Neural crest cell (in vitro differentiated cells): ENCODE data around the gene B3GALNT2. TPM values are rescaled to one million over a fixed set of nuclear protein-coding genes. Genes with fewer than 3 reads are reported as not detected.
"Not testable (repeated sequence)": the region's sequence is repeated elsewhere in the genome, so short reads cannot be mapped to it uniquely, and the experiment has no call there.

Experiments used
- DNase-seq: peaks from one replicate; pipeline ENCODE4 v3.0.0; 2021; ENCODE audit warnings: low read depth, mixed read lengths, low spot score
- H3K27ac Mint-ChIP-seq: one replicate; pipeline ENCODE4 v1.8.0; 2021; ENCODE audit warnings: mild to moderate bottlenecking, mixed read lengths; ENCODE audit not compliant: unreplicated experiment
- H3K27me3 Mint-ChIP-seq: 2 replicates; pipeline ENCODE4 v1.8.0; 2021; ENCODE audit warnings: low read depth, mild to moderate bottlenecking, mixed read lengths
- H3K36me3 Mint-ChIP-seq: 2 replicates; pipeline ENCODE4 v1.8.0; 2021; ENCODE audit warnings: low read depth, mild to moderate bottlenecking, mixed read lengths
- H3K4me1 Mint-ChIP-seq: 2 replicates; pipeline ENCODE4 v1.8.0; 2021; ENCODE audit warnings: mixed read lengths
- H3K4me3 Mint-ChIP-seq: one replicate; pipeline ENCODE4 v1.8.0; 2021; ENCODE audit warnings: mild to moderate bottlenecking, mixed read lengths
- H3K9me3 Mint-ChIP-seq: 2 replicates; pipeline ENCODE4 v1.8.0; 2021; ENCODE audit warnings: mixed read lengths
- CTCF ChIP-seq: fragments of 200-600 bp; sonication (generic); conservative IDR thresholded peaks from 2 replicates; pipeline ENCODE4 v1.5.0; 2021; ENCODE audit warnings: antibody characterized with exemption, mild to moderate bottlenecking
- total RNA-seq: library from RNA; stranded (reverse); gene quantifications from 2 replicates; pipeline ENCODE4 v1.2.1, GENCODE V29; 2021

B3GALNT2 gene
- total RNA-seq, 1 donor from 2014 or later, result 29.5 TPM

GRCh38 chr1:235483090-235483489 is 21.2 kb downstream of the B3GALNT2 start:
- H3K27ac Mint-ChIP-seq, result no peak overlapping the region
- no peaks in the 10 kb centered on the region for H3K4me1 Mint-ChIP-seq
- peaks cover 13% of the 10 kb centered on the region for H3K9me3 Mint-ChIP-seq
- TF ChIP-seq CTCF, result no peak
- no peak overlapping the region for H3K4me3 Mint-ChIP-seq
- H3K36me3 Mint-ChIP-seq, result peaks cover 43% of the 10 kb centered on the region
- no peak for DNase-seq
- no peaks in the 10 kb centered on the region for H3K27me3 Mint-ChIP-seq

- no peaks in the 10 kb centered on the region for H3K27me3 Mint-ChIP-seq
- DNase-seq, result no peak
- peaks cover 9% of the 10 kb centered on the region for H3K36me3 Mint-ChIP-seq
- H3K27ac Mint-ChIP-seq, result no peak overlapping the region
- H3K4me1 Mint-ChIP-seq, result no peaks in the 10 kb centered on the region
- no peak overlapping the region for H3K4me3 Mint-ChIP-seq
- no peak for TF ChIP-seq CTCF
- H3K9me3 Mint-ChIP-seq, result no peaks in the 10 kb centered on the region
Measured at GRCh38 chr1:235473806-235474205, 30.4 kb downstream of the B3GALNT2 start.

GRCh38 chr1:235470741-235471439 is 33.4 kb downstream of the B3GALNT2 start:
- no peak for TF ChIP-seq CTCF
- H3K27ac Mint-ChIP-seq, result no peak overlapping the region
- no peaks in the 10 kb centered on the region for H3K4me1 Mint-ChIP-seq
- H3K9me3 Mint-ChIP-seq, result no peaks in the 10 kb centered on the region
- no peak overlapping the region for H3K4me3 Mint-ChIP-seq
- H3K36me3 Mint-ChIP-seq, result peaks cover 4% of the 10 kb centered on the region
- DNase-seq, result no peak
- H3K27me3 Mint-ChIP-seq, result no peaks in the 10 kb centered on the region

GRCh38 chr1:235469897-235470296 is 34.4 kb downstream of the B3GALNT2 start:
- H3K4me3 Mint-ChIP-seq, H3K4me1 Mint-ChIP-seq, H3K27me3 Mint-ChIP-seq, H3K27ac Mint-ChIP-seq, DNase-seq, H3K9me3 Mint-ChIP-seq: not testable (repeated sequence)
- peaks cover 12% of the 10 kb centered on the region for H3K36me3 Mint-ChIP-seq

GRCh38 chr1:235468970-235469369 is 35.3 kb downstream of the B3GALNT2 start:
- peaks cover 17% of the 10 kb centered on the region for H3K36me3 Mint-ChIP-seq
- no peaks in the 10 kb centered on the region for H3K4me1 Mint-ChIP-seq

More at GRCh38 chr1:235468970-235469369, 35.3 kb downstream of the B3GALNT2 start:
- H3K4me3 Mint-ChIP-seq, result no peak overlapping the region
- H3K27ac Mint-ChIP-seq, result no peak overlapping the region
- no peaks in the 10 kb centered on the region for H3K9me3 Mint-ChIP-seq
- TF ChIP-seq CTCF, result peak; percentile 23
- no peak for DNase-seq
- no peaks in the 10 kb centered on the region for H3K27me3 Mint-ChIP-seq
